ENCODE measurements around the gene NAPB.

DNA sequence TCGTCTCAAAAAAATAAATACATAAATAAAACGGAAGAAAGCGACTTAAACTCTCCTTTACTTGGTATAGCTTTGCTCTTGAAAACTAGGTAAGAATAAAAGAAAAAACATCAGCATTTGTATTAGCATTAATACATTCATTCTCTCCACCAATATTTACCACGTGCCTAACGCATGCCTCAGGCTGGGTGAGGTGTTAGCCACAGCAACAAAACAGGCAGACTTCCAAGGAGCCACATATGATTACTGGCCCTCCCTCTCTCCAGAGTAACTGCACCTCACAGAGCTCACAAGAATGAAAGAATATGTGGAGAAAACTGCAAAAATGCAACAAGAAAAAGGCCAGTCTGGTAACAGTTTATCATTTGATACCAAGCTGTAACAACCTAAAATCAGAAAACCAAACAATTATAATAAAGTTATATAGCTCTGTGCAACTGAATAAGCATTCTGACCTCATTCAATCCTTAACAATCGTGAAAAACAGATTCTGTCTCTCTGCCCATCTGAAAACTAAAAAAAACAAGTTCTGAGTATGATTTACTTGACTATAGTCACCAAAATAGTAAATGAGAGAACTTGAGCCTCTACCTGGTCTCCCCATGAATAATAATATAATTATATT is 5.2 kb downstream of the NAPB start:
- TF ChIP-seq, protein P1, sequence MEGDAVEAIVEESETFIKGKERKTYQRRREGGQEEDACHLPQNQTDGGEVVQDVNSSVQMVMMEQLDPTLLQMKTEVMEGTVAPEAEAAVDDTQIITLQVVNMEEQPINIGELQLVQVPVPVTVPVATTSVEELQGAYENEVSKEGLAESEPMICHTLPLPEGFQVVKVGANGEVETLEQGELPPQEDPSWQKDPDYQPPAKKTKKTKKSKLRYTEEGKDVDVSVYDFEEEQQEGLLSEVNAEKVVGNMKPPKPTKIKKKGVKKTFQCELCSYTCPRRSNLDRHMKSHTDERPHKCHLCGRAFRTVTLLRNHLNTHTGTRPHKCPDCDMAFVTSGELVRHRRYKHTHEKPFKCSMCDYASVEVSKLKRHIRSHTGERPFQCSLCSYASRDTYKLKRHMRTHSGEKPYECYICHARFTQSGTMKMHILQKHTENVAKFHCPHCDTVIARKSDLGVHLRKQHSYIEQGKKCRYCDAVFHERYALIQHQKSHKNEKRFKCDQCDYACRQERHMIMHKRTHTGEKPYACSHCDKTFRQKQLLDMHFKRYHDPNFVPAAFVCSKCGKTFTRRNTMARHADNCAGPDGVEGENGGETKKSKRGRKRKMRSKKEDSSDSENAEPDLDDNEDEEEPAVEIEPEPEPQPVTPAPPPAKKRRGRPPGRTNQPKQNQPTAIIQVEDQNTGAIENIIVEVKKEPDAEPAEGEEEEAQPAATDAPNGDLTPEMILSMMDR (IDR thresholded peaks at IDR 0.05): no peak
- TF ChIP-seq POLR2A (IDR thresholded peaks at IDR 0.05): no peak

Measured in right lobe of liver (tissue), 4 donors.